HG02884 (cell line): ENCODE results near the gene KCNJ16.

Experiments used
- ATAC-seq: cut with Tn5 transposase; IDR thresholded peaks from one replicate; pipeline ENCODE4 v1.9.1; 2021; ENCODE audit warnings: mild to moderate bottlenecking, moderate library complexity; ENCODE audit not compliant: unreplicated experiment

KCNJ16 gene

GRCh38 chr17:70124723-70125122, 49.7 kb downstream of the KCNJ16 start:
- ATAC-seq = no peak

DNA sequence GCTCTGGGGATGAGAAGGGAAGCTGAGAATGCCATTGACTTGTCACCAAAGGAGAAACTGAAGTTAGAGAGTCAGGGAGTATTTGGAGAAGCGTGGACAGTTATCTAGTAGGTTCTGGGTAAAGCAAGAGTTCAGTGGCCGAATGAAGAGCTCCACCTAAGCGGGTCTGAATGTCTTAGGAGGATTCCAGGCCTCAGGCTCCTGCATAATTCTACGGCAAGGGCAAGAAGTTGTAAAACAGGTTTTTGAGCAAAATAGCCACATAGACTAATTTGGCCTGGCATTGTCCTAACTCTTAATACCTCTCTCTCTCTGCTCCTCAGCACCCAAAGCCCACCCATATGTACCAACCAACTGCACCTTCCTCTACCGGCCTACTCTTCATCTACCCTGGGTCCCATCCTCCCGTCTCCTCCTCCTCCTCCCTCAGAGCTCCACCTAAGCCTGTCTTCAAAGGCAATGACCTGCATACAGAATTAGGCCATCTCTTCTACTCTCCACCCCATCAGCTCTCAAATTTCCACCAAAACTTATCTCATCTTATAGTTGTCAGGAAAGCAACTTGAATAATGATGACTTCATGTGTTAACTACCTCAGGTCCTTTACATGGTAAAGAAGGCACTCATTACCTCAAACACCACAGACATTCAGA, 52.3 kb downstream of the KCNJ16 start:
- no peak for ATAC-seq

DNA sequence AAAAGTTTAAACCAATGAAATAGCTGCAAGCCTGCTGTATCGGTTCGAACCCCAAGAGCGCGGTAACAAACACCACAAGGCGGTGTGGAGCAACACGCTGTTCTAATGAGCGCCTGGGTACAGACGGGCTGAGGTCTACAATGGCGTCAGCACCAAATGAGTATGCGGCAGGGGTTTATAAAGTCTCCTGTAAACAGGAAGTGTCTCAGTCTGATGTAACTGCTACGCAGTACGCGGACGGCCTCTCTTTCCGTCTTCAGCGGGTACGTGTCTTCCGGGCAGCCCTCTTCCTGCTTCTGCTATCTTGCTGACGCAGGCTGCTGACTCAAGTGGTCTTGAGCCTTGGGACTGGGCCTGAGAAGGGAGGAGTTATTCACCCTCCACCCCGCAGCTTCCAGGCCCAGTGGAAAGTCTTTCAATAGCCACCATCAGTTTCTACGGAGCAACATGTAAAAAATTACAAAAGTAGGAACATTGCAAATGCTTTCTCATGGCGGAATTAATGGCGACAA, 53.8 kb downstream of the KCNJ16 start:
- ATAC-seq = no peak

- no peak for ATAC-seq
Measured at GRCh38 chr17:70130289-70130688, 55.3 kb downstream of the KCNJ16 start.

GRCh38 chr17:70132505-70132904, 57.5 kb downstream of the KCNJ16 start:
- no peak for ATAC-seq

DNA sequence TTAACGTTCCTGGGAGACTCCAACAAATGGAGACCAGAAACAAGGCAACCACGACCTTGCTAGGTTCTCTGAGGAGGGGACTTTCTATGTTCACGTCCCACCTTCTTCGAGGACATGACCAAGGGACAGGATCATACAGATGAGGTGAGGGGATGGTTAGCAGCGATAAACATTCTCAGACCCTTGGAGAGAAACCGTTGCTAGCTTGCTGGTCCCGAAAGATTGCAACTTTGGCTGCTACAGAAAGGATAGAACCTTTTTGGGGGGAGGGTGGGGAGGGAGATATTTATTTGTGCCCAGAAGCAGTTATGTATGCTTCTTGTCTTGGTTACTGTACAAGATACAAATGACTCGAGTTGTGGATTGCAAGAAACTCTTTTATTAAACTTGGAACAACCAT, 59.0 kb downstream of the KCNJ16 start:
- ATAC-seq = no peak

- no peak for ATAC-seq
Measured at GRCh38 chr17:70134777-70135176, 59.8 kb downstream of the KCNJ16 start.

DNA sequence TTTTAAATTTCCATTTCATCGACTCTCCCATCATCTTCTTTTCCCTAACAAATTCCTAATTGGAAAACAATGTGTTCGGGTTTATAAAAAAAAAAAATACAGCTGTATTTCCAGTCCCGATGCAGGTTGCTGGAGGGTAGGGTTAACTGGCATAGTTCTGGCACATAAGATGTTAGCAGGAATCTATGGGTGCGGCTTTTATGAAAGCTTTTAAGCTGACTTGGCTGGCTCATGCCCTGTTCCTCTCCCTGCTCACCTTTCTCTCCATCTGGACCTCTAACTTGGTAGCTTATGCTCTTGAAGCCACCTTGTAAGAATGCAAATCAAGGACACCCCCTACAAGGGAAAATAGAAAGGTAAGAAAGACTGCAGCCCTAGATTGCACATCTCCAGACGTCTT, 61.1 kb downstream of the KCNJ16 start:
- ATAC-seq = no peak

GRCh38 chr17:70137451-70138230, 62.6 kb downstream of the KCNJ16 start:
- ATAC-seq = peak; percentile 96

GRCh38 chr17:70138291-70138865, 63.4 kb downstream of the KCNJ16 start:
- ATAC-seq = no peak

DNA sequence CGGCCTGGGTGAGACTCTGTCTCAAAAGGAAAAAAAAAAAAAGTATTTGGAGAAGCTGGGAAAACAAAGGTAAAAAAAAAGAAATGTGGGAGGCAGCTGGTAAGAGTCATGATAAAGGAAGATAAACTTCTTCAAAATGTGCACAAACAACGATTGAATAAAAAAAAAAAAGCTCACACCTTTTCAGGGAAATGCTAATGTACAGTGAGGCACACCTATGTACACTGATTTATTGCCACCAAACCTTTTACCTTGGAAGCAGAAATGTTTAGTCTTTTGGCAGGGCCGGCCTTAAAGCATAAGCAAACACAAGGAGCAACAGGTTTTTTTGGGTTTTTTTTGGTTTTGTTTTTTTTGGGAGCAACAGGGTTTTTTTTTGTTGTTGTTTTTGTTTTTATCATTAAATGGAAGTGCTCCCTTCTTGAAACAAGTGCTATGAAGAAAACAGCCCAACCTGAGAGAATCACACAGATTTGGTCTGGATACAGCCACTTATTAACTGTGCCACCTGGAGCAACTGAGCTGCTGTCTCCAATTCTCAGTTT, 64.5 kb downstream of the KCNJ16 start:
- no peak for ATAC-seq

GRCh38 chr17:70144260-70144846, 69.3 kb downstream of the KCNJ16 start:
- no peak for ATAC-seq

DNA sequence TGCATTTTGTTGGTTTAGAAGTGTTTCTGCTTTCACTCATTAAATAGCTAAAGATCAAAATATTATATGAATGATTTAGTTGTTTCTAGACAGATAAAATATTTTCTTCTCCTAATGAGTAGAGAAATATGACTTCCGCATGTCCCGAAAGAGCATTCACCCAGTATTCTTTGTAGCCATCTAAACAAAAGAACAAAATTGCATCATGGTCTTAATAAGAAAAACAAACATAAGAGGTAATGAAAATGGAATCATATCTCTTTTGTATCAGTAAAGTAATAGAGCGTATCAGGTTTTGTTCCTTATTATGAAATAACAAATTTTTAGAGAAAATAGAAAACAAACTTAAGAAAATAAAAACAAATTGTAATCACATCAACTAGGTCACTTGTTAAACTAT, 78.2 kb downstream of the KCNJ16 start:
- ATAC-seq = no peak

DNA sequence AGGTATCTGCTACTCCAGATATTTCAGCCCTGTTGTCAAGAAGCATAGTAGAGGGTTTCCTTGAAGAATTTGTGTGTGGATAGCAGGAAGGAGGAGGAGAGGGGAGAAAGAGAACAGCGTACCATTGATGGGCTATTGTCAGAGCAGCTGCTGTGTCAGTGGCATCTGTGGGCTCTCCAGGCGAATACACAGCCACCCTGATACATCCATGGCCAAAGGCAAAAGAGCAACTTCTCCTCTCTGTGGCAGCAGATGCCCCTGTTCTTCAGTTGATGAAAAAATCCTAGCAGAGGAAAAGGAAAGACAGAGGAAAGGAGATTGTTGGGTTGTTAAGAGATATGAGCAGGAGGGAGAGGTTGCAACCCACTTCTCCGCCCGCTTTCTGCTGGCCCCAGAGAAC, 82.1 kb downstream of the KCNJ16 start:
- no peak for ATAC-seq

DNA sequence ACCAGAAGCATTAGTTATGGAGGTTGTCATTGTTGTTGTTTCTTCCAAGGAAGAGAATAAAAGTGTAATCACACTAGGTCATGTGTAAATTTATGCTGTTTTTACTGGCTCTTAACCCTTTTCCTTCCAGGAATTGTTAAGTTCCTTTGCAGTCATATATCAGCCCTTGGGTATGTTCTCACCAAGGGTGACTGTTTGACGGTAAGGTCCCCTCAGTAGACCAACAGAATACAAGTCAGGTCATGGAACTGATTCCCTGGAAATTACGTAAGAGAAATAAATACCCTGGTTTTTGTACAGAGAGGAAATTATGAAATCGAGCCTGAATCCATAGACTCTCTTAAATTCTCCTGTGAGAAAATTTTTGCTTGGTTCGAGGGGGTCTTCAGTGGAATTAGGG, 83.2 kb downstream of the KCNJ16 start:
- no peak for ATAC-seq

DNA sequence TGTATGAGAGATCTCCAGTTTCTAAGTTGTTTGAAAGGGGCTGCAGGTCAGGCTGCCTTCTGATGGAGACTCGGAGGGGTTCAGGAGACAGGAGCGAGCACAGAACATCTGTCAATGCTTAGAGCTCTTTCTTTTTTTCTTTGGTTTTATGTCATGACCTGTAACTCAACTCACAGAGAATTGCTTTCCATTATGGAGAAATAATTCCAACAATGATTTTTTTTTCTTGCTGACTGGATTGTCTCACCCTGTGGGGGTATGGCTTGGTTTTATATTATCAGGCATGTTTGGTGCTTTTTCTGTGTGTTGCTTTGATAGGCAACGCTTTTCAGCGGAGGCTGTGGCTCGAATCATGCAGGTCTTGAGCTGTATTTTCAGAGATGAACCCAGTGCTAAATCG, 83.6 kb downstream of the KCNJ16 start:
- ATAC-seq = no peak

DNA sequence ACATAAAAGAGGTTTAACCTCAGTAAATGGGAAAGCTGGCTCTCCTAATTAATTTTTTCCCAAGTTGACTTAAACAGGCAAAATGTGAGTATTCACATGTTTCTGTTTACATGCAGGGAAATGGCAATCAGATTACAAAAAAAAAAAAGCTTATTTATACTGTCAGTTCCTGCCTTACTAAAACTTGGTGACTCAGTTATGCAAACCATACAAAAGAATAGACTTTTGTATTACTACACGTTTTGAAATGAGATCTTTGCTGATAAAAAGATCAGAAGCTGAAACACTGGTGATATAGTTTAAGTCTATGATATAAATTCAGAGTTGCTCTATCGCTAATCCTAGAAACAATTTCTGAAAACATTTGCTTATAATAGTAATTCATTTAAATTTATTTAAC, 85.0 kb downstream of the KCNJ16 start:
- no peak for ATAC-seq

DNA sequence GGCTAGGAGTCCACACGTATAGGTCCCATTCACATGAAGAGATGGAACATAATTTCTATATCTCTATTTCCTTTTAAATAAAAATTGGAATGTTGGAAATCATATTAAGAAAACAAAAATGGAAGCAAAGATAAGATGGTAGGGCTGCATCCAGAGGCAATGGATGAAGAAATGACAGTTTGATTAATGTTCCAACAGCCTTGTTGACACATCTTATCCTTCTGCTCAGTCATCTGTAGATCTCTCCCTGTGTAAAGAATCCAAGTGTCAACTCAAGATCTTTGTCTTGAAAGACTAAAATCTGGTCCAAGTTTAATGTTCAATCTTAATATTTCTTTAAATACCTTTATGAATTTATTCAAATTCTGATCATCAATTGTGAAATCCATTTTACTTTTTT, 86.5 kb downstream of the KCNJ16 start:
- no peak for ATAC-seq

DNA sequence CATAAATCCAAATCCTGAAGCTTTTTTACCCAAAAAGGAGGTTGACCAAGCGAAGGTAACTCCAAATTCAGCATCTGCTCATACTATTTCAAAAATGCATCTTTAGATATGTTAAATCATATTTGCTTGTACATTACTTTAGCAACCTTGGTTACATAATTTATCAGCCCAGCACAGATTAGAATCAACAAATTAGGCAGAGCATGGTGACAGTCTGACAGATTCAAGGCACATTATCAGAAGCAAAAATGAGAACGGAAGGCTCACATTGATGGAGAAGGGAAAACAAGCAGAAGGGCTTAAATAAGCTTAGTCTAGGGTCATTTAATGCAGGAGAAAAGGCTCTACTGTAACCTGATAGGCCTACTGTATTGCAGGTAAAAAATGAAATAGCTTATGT, 90.4 kb downstream of the KCNJ16 start:
- no peak for ATAC-seq

DNA sequence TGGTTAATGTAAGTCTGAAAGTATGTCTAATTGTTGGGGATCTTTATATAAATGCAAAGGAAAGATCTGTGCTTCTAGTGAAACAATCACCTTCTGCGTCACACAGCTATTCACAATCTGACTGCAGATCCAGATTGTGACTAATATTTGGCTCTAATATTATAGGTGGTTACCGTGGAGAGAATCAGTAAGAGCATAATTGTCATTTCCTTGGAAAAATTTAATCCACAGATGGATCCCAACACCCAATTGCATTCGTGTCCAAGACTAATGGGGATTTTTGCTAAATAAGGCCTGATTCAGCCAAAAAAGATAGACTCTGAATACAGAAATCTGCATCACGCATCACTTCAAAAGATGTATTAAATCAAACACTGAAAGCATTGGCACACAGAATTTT, 91.6 kb downstream of the KCNJ16 start:
- no peak for ATAC-seq
